SK-N-SH (cell line): Measurements from ENCODE around the gene SLC26A2. TPM values are rescaled to one million over a fixed set of nuclear protein-coding genes. Genes with fewer than 3 reads are reported as not detected.

ENCODE experiments used
- CTCF ChIA-PET: fragments of 300-600, 350-600 bp; formaldehyde crosslinking; extraction: SDS; loops from one replicate; lab custom pipeline; 2021; lab: Yijun Ruan, JAX
- POLR2A ChIA-PET: fragments of 350-600 bp; sonication (Branson Sonifier 250); formaldehyde crosslinking; extraction: SDS; loops from one replicate; lab custom pipeline; 2020; ENCODE audit warnings: antibody characterized with exemption, inconsistent platforms; lab: Yijun Ruan, JAX
- DNase-seq: peaks from one replicate; pipeline ENCODE4 v3.0.0; 2012
- H2AFZ ChIP-seq: fragments of 200-600 bp; sonication (generic); 2 replicates; pipeline ENCODE4 v1.8.1; 2016; ENCODE audit warnings: antibody characterized with exemption, mild to moderate bottlenecking, low read depth
- H3F3A ChIP-seq: fragments of 200-600 bp; sonication (generic); replicated peaks from 2 replicates; pipeline ENCODE3; 2016; ENCODE audit warnings: antibody characterized with exemption, mild to moderate bottlenecking; ENCODE audit not compliant: insufficient read depth
- H3K27ac ChIP-seq, 2 experiments: fragments of 200-500 bp in 1 of 2; fragments of 200-600 bp in 1 of 2; sonication (Bioruptor generic) in 1 of 2; sonication (generic), shearing (Covaris generic) in 1 of 2; 2 replicates each; pipeline versions ENCODE4 v1.5.1 to v1.6.1; 2014 to 2016; ENCODE audit warnings: low read depth in 2 of 2, inconsistent platforms in 1 of 2, low read length in 1 of 2, mild to moderate bottlenecking in 1 of 2, mixed read lengths in 1 of 2
- H3K27me3 ChIP-seq: fragments of 200-600 bp; sonication (generic), shearing (Covaris generic); 2 replicates; pipeline ENCODE4 v1.6.1; 2016; ENCODE audit warnings: mixed run types; ENCODE audit not compliant: insufficient read depth
- H3K36me3 ChIP-seq, 2 experiments: fragments of 200-500 bp in 1 of 2; fragments of 200-600 bp in 1 of 2; sonication (Bioruptor generic) in 1 of 2; sonication (generic) in 1 of 2; replicated peaks in 1 of 2; 2 replicates each; pipeline versions ENCODE3 to v1.5.1; 2014 to 2016; ENCODE audit warnings: low read length in 1 of 2, mild to moderate bottlenecking in 1 of 2; ENCODE audit not compliant: insufficient read depth in 2 of 2, control insufficient read depth in 1 of 2
- H3K4me1 ChIP-seq, 2 experiments: fragments of 200-500 bp in 1 of 2; fragments of 200-600 bp in 1 of 2; sonication (Bioruptor generic) in 1 of 2; sonication (generic), shearing (Covaris generic) in 1 of 2; 2 replicates each; pipeline versions ENCODE4 v1.5.1 to v1.6.1; 2014 to 2016; ENCODE audit warnings: low read depth in 1 of 2, low read length in 1 of 2, mixed run types in 1 of 2; ENCODE audit not compliant: insufficient read depth in 2 of 2, control insufficient read depth in 1 of 2
- H3K4me2 ChIP-seq: fragments of 200-600 bp; sonication (generic), shearing (Covaris generic); 2 replicates; pipeline ENCODE4 v1.6.1; 2017; ENCODE audit warnings: mixed run types
- H3K4me3 ChIP-seq, 2 experiments: fragments of 200-500 bp in 1 of 2; fragments of 200-600 bp in 1 of 2; sonication (Bioruptor generic) in 1 of 2; sonication (generic), shearing (Covaris generic) in 1 of 2; 2 replicates each; pipeline versions ENCODE4 v1.5.1 to v1.8.1; 2014 to 2016; ENCODE audit warnings: low read depth in 2 of 2, inconsistent platforms in 1 of 2, low read length in 1 of 2, mild to moderate bottlenecking in 1 of 2, mixed read lengths in 1 of 2, moderate library complexity in 1 of 2
- H3K79me2 ChIP-seq: fragments of 200-600 bp; sonication (generic); 2 replicates; pipeline ENCODE4 v1.8.1; 2017; ENCODE audit warnings: mild to moderate bottlenecking; ENCODE audit not compliant: insufficient read depth
- H3K9ac ChIP-seq: fragments of 200-600 bp; sonication (generic); 2 replicates; pipeline ENCODE4 v1.6.1; 2017; ENCODE audit warnings: mixed run types
- H3K9me2 ChIP-seq: fragments of 200-600 bp; sonication (generic); 2 replicates; pipeline ENCODE4 v1.6.1; 2017; ENCODE audit warnings: mixed run types
- H3K9me3 ChIP-seq: fragments of 200-600 bp; sonication (generic); 2 replicates; pipeline ENCODE4 v1.6.1; 2017; ENCODE audit warnings: mixed run types, mild to moderate bottlenecking, moderate library complexity
- H4K20me1 ChIP-seq: fragments of 200-600 bp; sonication (generic); 2 replicates; pipeline ENCODE4 v1.6.1; 2017; ENCODE audit warnings: mild to moderate bottlenecking, mixed run types; ENCODE audit not compliant: insufficient read depth
- ELF1 ChIP-seq: IDR thresholded peaks from 2 replicates; pipeline ENCODE4 v1.4.0; 2012
- EP300 ChIP-seq, 2 experiments: IDR thresholded peaks; 2 replicates each; pipeline versions ENCODE4 v1.4.0 to v1.6.1; 2012; ENCODE audit warnings: borderline replicate concordance in 1 of 2, low read depth in 1 of 2, low read length in 1 of 2
- EZH2phosphoT487 ChIP-seq: fragments of 200-600 bp; sonication (generic); IDR thresholded peaks from 2 replicates; pipeline ENCODE4 v1.6.1; 2017; ENCODE audit warnings: low read depth, mixed run types, mild to moderate bottlenecking, antibody characterized with exemption, moderate library complexity, borderline replicate concordance
- FOXJ3 ChIP-seq: sonication (generic); formaldehyde crosslinking; IDR thresholded peaks from 2 replicates; pipeline ENCODE4 v1.5.1; 2020; ENCODE audit warnings: mild to moderate bottlenecking, missing genetic modification reagents
- FOXM1 ChIP-seq: IDR thresholded peaks from 2 replicates; pipeline ENCODE4 v1.4.0; 2012; ENCODE audit warnings: low read depth, mild to moderate bottlenecking
- GATA2 ChIP-seq: sonication (generic); formaldehyde crosslinking; IDR thresholded peaks from 2 replicates; pipeline ENCODE4 v1.5.0; 2020; ENCODE audit warnings: mild to moderate bottlenecking, missing genetic modification reagents
- JUND ChIP-seq: IDR thresholded peaks from 2 replicates; pipeline ENCODE4 v1.4.0; 2012
- NFIC ChIP-seq: IDR thresholded peaks from 2 replicates; pipeline ENCODE4 v1.4.0; 2012; ENCODE audit warnings: borderline replicate concordance
- RCOR1 ChIP-seq: fragments of 150-350 bp; IDR thresholded peaks from 2 replicates; pipeline ENCODE4 v1.6.1; 2017; ENCODE audit warnings: antibody characterized with exemption, low read length
- RFX5 ChIP-seq: IDR thresholded peaks from 2 replicates; pipeline ENCODE4 v1.6.1; 2012; ENCODE audit warnings: mild to moderate bottlenecking, improper control_type of control experiment, low read length
- RXRA ChIP-seq: IDR thresholded peaks from 2 replicates; pipeline ENCODE4 v1.4.0; 2012; ENCODE audit warnings: low read depth, mild to moderate bottlenecking, borderline replicate concordance
- SIN3A ChIP-seq: IDR thresholded peaks from 2 replicates; pipeline ENCODE4 v1.6.1; 2012; ENCODE audit warnings: low read depth, mild to moderate bottlenecking, low read length, moderate library complexity, borderline replicate concordance
- SMC3 ChIP-seq: IDR thresholded peaks from 2 replicates; pipeline ENCODE4 v1.6.1; 2012; ENCODE audit warnings: low read depth, low read length, improper control_type of control experiment
- TEAD4 ChIP-seq: IDR thresholded peaks from 2 replicates; pipeline ENCODE4 v1.4.0; 2012; ENCODE audit warnings: mild to moderate bottlenecking, borderline replicate concordance; ENCODE audit not compliant: insufficient read depth
- USF1 ChIP-seq: IDR thresholded peaks from 2 replicates; pipeline ENCODE4 v1.4.0; 2012; ENCODE audit warnings: low read depth, borderline replicate concordance
- USF2 ChIP-seq: fragments of 150-350 bp; IDR thresholded peaks from 2 replicates; pipeline ENCODE4 v1.6.1; 2017; ENCODE audit warnings: antibody characterized with exemption, low read length, low read depth, borderline replicate concordance
- YY1 ChIP-seq: IDR thresholded peaks from 2 replicates; pipeline ENCODE4 v1.4.0; 2012; ENCODE audit warnings: low read depth, mild to moderate bottlenecking
- WGBS: methylation state at CpG from one replicate; pipeline ENCODE4 v1.1.6; 2017; ENCODE audit warnings: low lambda C conversion rate; 5-methylcytosine and 5-hydroxymethylcytosine counted together
- polyA plus RNA-seq, 3 experiments: library from polyadenylated mRNA; depleted of rRNA; stranded (reverse); fragments of >200 nt; gene quantifications; 2 replicates each; pipeline ENCODE4 v1.2.3, GENCODE V29; 2012
- TF ChIP-seq, protein P1 (sequence below): IDR thresholded peaks from 2 replicates; pipeline ENCODE4 v1.4.0; 2012; ENCODE audit warnings: low read depth, borderline replicate concordance
- TF ChIP-seq, protein P2 (sequence below): IDR thresholded peaks from 2 replicates; pipeline ENCODE4; 2012

The SLC26A2 gene
- polyA plus RNA-seq, 1 of the 3 experiments (the other 2 are of a cell fraction), result 1.3 TPM

DNA sequence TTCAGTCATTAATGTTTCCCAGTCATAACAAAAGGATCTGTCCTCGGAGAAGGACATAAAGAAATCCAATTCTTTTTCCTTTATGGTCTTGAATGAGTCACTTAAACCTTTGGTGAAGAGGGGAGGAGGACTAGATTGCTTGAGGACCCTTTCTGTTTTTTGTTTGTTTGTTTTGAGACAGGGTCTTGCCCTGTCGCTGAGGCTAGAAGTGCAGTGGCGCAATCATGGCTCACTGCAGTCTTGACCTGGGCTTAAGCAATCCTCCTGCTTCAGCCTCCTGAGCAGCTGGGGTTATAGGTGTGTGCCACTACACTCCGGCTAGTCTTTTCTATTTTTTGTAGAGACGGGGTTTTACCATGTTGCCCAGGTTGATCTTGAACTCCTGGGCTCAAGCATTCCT, 27.6 kb downstream of the SLC26A2 start:
- peaks cover 6% of the 10 kb centered on the region for H3F3A ChIP-seq
- H4K20me1 ChIP-seq, result no peaks in the 10 kb centered on the region
- no peak overlapping the region for H3K9ac ChIP-seq
- H3K4me1 ChIP-seq, result peaks cover 0 to 3% of the 10 kb centered on the region in 2 experiments; a peak in 1 of 4 replicates
- H3K9me3 ChIP-seq, result no peaks in the 10 kb centered on the region
- H2AFZ ChIP-seq, result no peak overlapping the region
- H3K4me2 ChIP-seq, result no peak overlapping the region
- WGBS, result 89% methylated on average over 5 of the region's 5 CpGs
- POLR2A ChIA-PET, result no interaction called here
- H3K36me3 ChIP-seq, result no peaks in the 10 kb centered on the region
- no peaks in the 10 kb centered on the region for H3K79me2 ChIP-seq
- no peaks in the 10 kb centered on the region for H3K27me3 ChIP-seq
- no peaks in the 10 kb centered on the region for H3K9me2 ChIP-seq
- no peak for TF ChIP-seq USF2
- TF ChIP-seq YY1, result no peak
- TF ChIP-seq EZH2phosphoT487, result no peak
- no peak for TF ChIP-seq RCOR1
- TF ChIP-seq, all 33 proteins: peak for 0
- no peak for DNase-seq
- CTCF ChIA-PET, result interaction anchor here (1.2 to 2.7 kb wide), 3 partner anchors 135 to 154 kb away, joined by 5 to 10 read pairs (median 6); no protein-coding TSS in a partner anchor
- Histone ChIP-seq H3K27ac (no peak overlapping the region), H3K4me3 (no peak overlapping the region)

DNA sequence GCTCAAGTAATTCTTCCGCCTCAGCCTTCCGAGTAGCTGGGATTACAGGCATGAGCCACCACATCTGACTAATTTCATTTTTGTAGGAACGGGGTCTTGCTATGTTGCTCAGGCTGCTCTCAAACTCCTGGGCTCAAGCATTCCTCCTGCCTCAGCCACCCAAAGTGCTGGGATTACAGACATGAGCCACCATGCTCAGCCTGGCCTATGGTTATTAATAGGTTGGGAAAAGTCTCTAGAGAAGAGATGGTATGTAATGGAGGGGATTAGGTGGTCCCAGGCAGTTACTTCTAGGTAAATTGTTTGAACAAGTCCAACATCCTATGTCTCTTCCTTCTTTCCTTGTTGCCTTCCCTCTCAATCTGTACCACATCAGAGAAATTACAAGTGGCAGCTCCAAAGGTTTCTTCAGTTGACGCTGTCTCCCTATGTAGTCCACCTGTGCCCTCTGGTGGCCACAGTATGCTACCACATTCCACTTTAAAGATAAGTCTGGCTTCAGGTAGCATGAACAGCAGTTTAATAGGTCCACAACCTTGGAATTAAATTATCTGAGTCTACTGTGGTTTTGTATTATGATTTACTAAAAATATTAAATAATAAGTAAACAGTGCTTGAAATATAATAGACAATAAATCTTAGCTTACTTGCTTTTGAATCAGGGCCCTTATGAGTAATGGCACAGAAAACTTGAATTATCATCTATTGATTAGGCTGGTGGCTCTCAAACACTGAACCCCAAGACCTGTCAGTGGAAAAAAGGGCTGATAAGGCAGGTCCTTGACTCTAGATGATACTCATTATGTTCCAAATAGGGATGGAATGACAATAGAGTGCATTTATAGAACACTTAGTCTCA, 30.2 kb downstream of the SLC26A2 start:
- CTCF ChIA-PET, result interaction anchor here (0.5 to 8.8 kb wide), 65 partner anchors 10 to 455 kb away, joined by 3 to 506 read pairs (median 4); partner anchors contain the start of genes HMGXB3, PDE6A, SLC26A2 and TIGD6
- Histone ChIP-seq H3K4me2 (no peak overlapping the region), H2AFZ (no peak overlapping the region), H3K4me3 (peak overlapping the region in 1 of 2 experiments; percentile 28; a peak in 1 of 4 replicates), H4K20me1 (no peaks in the 10 kb centered on the region), H3K36me3 (peaks cover 0 to 15% of the 10 kb centered on the region in 2 experiments), H3K27ac (no peak overlapping the region), H3K9ac (no peak overlapping the region), H3K4me1 (peaks cover 9 to 10% of the 10 kb centered on the region in 2 experiments; a peak in 1 of 4 replicates), H3K79me2 (no peaks in the 10 kb centered on the region), H3F3A (peaks cover 19% of the 10 kb centered on the region), H3K9me2 (no peaks in the 10 kb centered on the region), H3K9me3 (no peaks in the 10 kb centered on the region), H3K27me3 (no peaks in the 10 kb centered on the region)
- 75% methylated on average over 4 of the region's 4 CpGs for WGBS
- POLR2A ChIA-PET, result interaction anchor here (0.9 to 1.0 kb wide), 2 partner anchors 9 to 157 kb away, joined by 3 to 4 read pairs; partner anchors contain the start of gene TIGD6
- DNase-seq, result peak; percentile 67
- TF ChIP-seq, protein P1, sequence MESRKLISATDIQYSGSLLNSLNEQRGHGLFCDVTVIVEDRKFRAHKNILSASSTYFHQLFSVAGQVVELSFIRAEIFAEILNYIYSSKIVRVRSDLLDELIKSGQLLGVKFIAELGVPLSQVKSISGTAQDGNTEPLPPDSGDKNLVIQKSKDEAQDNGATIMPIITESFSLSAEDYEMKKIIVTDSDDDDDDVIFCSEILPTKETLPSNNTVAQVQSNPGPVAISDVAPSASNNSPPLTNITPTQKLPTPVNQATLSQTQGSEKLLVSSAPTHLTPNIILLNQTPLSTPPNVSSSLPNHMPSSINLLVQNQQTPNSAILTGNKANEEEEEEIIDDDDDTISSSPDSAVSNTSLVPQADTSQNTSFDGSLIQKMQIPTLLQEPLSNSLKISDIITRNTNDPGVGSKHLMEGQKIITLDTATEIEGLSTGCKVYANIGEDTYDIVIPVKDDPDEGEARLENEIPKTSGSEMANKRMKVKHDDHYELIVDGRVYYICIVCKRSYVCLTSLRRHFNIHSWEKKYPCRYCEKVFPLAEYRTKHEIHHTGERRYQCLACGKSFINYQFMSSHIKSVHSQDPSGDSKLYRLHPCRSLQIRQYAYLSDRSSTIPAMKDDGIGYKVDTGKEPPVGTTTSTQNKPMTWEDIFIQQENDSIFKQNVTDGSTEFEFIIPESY, result no peak
- TF ChIP-seq RCOR1 (no peak), TEAD4 (no peak), GATA2 (CRISPR knock-in tag) (no peak), FOXJ3 (CRISPR knock-in tag) (no peak), FOXM1 (no peak), USF1 (no peak), RFX5 (no peak), EP300 (IDR thresholded peaks at IDR 0.05; ENCODE audit: borderline replicate concordance in 1 of 2, low read depth in 1 of 2, low read length in 1 of 2) (peak in 1 of 2 experiments; percentile 28; a peak in 1 of 4 replicates), SMC3 (peak; percentile 99), SIN3A (no peak), NFIC (no peak), RXRA (no peak), ELF1 (no peak), JUND (no peak)
- TF ChIP-seq, protein P2, sequence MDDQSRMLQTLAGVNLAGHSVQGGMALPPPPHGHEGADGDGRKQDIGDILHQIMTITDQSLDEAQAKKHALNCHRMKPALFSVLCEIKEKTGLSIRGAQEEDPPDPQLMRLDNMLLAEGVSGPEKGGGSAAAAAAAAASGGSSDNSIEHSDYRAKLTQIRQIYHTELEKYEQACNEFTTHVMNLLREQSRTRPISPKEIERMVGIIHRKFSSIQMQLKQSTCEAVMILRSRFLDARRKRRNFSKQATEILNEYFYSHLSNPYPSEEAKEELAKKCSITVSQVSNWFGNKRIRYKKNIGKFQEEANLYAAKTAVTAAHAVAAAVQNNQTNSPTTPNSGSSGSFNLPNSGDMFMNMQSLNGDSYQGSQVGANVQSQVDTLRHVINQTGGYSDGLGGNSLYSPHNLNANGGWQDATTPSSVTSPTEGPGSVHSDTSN, result peak; percentile 93
